GM10266 (cell line): ENCODE measurements around the gene EDC3.

Source experiments
- DNase-seq: peaks from one replicate; pipeline ENCODE4 v3.0.0; 2012; ENCODE audit errors: extremely low spot score
- CTCF ChIP-seq: IDR thresholded peaks from 2 replicates; pipeline ENCODE4 v1.5.1; 2012; ENCODE audit warnings: mild to moderate bottlenecking, low read depth; ENCODE audit not compliant: control insufficient read depth, insufficient read depth; ENCODE audit errors: missing control alignments

Gene EDC3

GRCh38 chr15:74584779-74585178, 111.0 kb downstream of the EDC3 start:
- TF ChIP-seq CTCF = no peak
- no peak for DNase-seq

- no peak for DNase-seq
- TF ChIP-seq CTCF = no peak
Measured at GRCh38 chr15:74584204-74584603, 111.6 kb downstream of the EDC3 start.
